Neural cell (in vitro differentiated cells): ENCODE results near the gene UNC13B. TPM values are rescaled to one million over a fixed set of nuclear protein-coding genes. Genes with fewer than 3 reads are reported as not detected.

ENCODE experiments used
- H2AFZ ChIP-seq: fragments of 200-600, 300-800 bp; sonication (generic), shearing (Covaris generic); 2 replicates; pipeline ENCODE4 v1.6.0; 2014; ENCODE audit warnings: low read depth, mild to moderate bottlenecking, antibody characterized with exemption, low read length, moderate library complexity
- H3F3A ChIP-seq: fragments of 200-600 bp; shearing (Covaris generic); 2 replicates; pipeline ENCODE4 v1.6.1; 2016; ENCODE audit warnings: mild to moderate bottlenecking, moderate library complexity, mixed read lengths, antibody characterized with exemption, low read length; ENCODE audit not compliant: insufficient read depth, poor library complexity, severe bottlenecking
- H3K27ac ChIP-seq: fragments of 200-600, 300-800 bp; sonication (generic), shearing (Covaris generic); 2 replicates; pipeline ENCODE4 v1.5.1; 2014; ENCODE audit warnings: mild to moderate bottlenecking, low read length, moderate library complexity
- H3K27me3 ChIP-seq: fragments of 300-800, 200-600 bp; sonication (generic), shearing (Covaris generic); 2 replicates; pipeline ENCODE4 v1.6.0; 2014; ENCODE audit warnings: mild to moderate bottlenecking, low read depth, low read length, moderate library complexity; ENCODE audit not compliant: insufficient read depth
- H3K36me3 ChIP-seq: fragments of 300-800, 200-600 bp; sonication (generic), shearing (Covaris generic); 2 replicates; pipeline ENCODE4 v1.5.1; 2014; ENCODE audit warnings: mild to moderate bottlenecking, antibody characterized with exemption, low read length, moderate library complexity; ENCODE audit not compliant: insufficient read depth
- H3K4me2 ChIP-seq: fragments of 300-800, 200-600 bp; sonication (generic), shearing (Covaris generic); 2 replicates; pipeline ENCODE4 v1.6.0; 2014; ENCODE audit warnings: mild to moderate bottlenecking, low read length
- H3K4me3 ChIP-seq: fragments of 300-800, 200-600 bp; sonication (generic), shearing (Covaris generic); 2 replicates; pipeline ENCODE4 v1.5.1; 2014; ENCODE audit warnings: mild to moderate bottlenecking, low read length, moderate library complexity
- H3K79me2 ChIP-seq: fragments of 200-600 bp; shearing (Covaris generic); replicated peaks from 2 replicates; pipeline ENCODE4 v1.6.0; 2014; ENCODE audit warnings: mild to moderate bottlenecking, low read length, moderate library complexity; ENCODE audit not compliant: insufficient read depth
- H3K9ac ChIP-seq: fragments of 300-800, 200-600 bp; sonication (generic), shearing (Covaris generic); 2 replicates; pipeline ENCODE4 v1.6.1; 2016; ENCODE audit warnings: mild to moderate bottlenecking, low read length, mixed read lengths
- H3K9me2 ChIP-seq: fragments of 200-600 bp; shearing (Covaris generic); 2 replicates; pipeline ENCODE4 v1.6.1; 2016; ENCODE audit warnings: mild to moderate bottlenecking, low read length, mixed read lengths; ENCODE audit not compliant: insufficient read depth
- H3K9me3 ChIP-seq: fragments of 200-600, 300-800 bp; sonication (generic), shearing (Covaris generic); 2 replicates; pipeline ENCODE4 v1.6.1; 2016; ENCODE audit warnings: mild to moderate bottlenecking, mixed run types, low read length, moderate library complexity, mixed read lengths
- H4K20me1 ChIP-seq: fragments of 200-600 bp; shearing (Covaris generic); 2 replicates; pipeline ENCODE4 v1.6.1; 2016; ENCODE audit warnings: mild to moderate bottlenecking, mixed run types; ENCODE audit not compliant: insufficient read depth
- CTCF ChIP-seq: fragments of 450-650 bp; IDR thresholded peaks from 2 replicates; pipeline ENCODE4 v1.5.1; 2014; ENCODE audit warnings: antibody characterized with exemption, mild to moderate bottlenecking, moderate library complexity; ENCODE audit not compliant: poor library complexity, severe bottlenecking
- EP300 ChIP-seq: fragments of 450-650 bp; conservative IDR thresholded peaks from 2 replicates; pipeline ENCODE4 v1.6.1; 2014; ENCODE audit warnings: antibody characterized with exemption, mild to moderate bottlenecking, moderate library complexity; ENCODE audit not compliant: poor library complexity, severe bottlenecking
- EZH2 ChIP-seq: fragments of 200-600, 300-800 bp; shearing (Covaris generic), sonication (generic); IDR thresholded peaks from 2 replicates; pipeline ENCODE4 v1.6.1; 2014; ENCODE audit warnings: antibody characterized with exemption, low read length, borderline replicate concordance, mild to moderate bottlenecking; ENCODE audit not compliant: insufficient read depth, poor library complexity, severe bottlenecking
- MXI1 ChIP-seq: fragments of 450-650 bp; conservative IDR thresholded peaks from 2 replicates; pipeline ENCODE4 v1.6.1; 2014; ENCODE audit warnings: antibody characterized with exemption, mild to moderate bottlenecking; ENCODE audit not compliant: poor library complexity, severe bottlenecking
- POLR2AphosphoS5 ChIP-seq: IDR thresholded peaks from 2 replicates; pipeline ENCODE4 v1.6.1; 2012
- RAD21 ChIP-seq: fragments of 450-650 bp; conservative IDR thresholded peaks from 2 replicates; pipeline ENCODE4 v1.6.1; 2014; ENCODE audit warnings: antibody characterized with exemption, mild to moderate bottlenecking, moderate library complexity
- REST ChIP-seq: IDR thresholded peaks from 2 replicates; pipeline ENCODE4 v1.6.1; 2012; ENCODE audit warnings: borderline replicate concordance
- SMC3 ChIP-seq: fragments of 450-650 bp; conservative IDR thresholded peaks from 2 replicates; pipeline ENCODE4 v1.6.1; 2014; ENCODE audit warnings: antibody characterized with exemption, mild to moderate bottlenecking, moderate library complexity; ENCODE audit not compliant: poor library complexity
- TAF1 ChIP-seq: IDR thresholded peaks from 2 replicates; pipeline ENCODE4 v1.6.1; 2012; ENCODE audit warnings: low read depth
- polyA plus RNA-seq: library from polyadenylated mRNA; depleted of rRNA; stranded (reverse); fragments of >200 nt; gene quantifications from 2 replicates; pipeline ENCODE4 v1.2.3, GENCODE V29; 2014

The UNC13B gene
- polyA plus RNA-seq, 1 donor from 2014 or later, result 37.2 TPM

- H3K79me2 ChIP-seq, result no peaks in the 10 kb centered on the region
- no peaks in the 10 kb centered on the region for H3K9me2 ChIP-seq
- TF ChIP-seq REST (no peak), EP300 (no peak), CTCF (no peak), POLR2AphosphoS5 (no peak), RAD21 (no peak), MXI1 (no peak), SMC3 (no peak), TAF1 (no peak), EZH2 (no peak)
- H3K27ac ChIP-seq, result no peak overlapping the region
- no peaks in the 10 kb centered on the region for H3K9me3 ChIP-seq
- no peaks in the 10 kb centered on the region for H3F3A ChIP-seq
- H4K20me1 ChIP-seq, result no peaks in the 10 kb centered on the region
- no peak overlapping the region for H3K9ac ChIP-seq
- H3K36me3 ChIP-seq, result no peaks in the 10 kb centered on the region
- no peaks in the 10 kb centered on the region for H3K27me3 ChIP-seq
- no peak overlapping the region for H3K4me3 ChIP-seq
- H3K4me2 ChIP-seq, result no peak overlapping the region
- H2AFZ ChIP-seq, result no peak overlapping the region
Observed at GRCh38 chr9:35374436-35374835, 212.6 kb downstream of the UNC13B start.

GRCh38 chr9:35374910-35375309, 213.1 kb downstream of the UNC13B start:
- H3K4me3 ChIP-seq, result no peak overlapping the region
- H3K9me3 ChIP-seq, result no peaks in the 10 kb centered on the region
- TF ChIP-seq RAD21 (no peak), EZH2 (no peak), MXI1 (no peak), REST (no peak)
- H3F3A ChIP-seq, result no peaks in the 10 kb centered on the region
- no peak overlapping the region for H3K9ac ChIP-seq
- H3K27me3 ChIP-seq, result no peaks in the 10 kb centered on the region
- no peaks in the 10 kb centered on the region for H3K36me3 ChIP-seq
- no peaks in the 10 kb centered on the region for H4K20me1 ChIP-seq
- no peaks in the 10 kb centered on the region for H3K9me2 ChIP-seq
- H3K27ac ChIP-seq, result no peak overlapping the region
- H3K79me2 ChIP-seq, result no peaks in the 10 kb centered on the region
- H3K4me2 ChIP-seq, result no peak overlapping the region
- no peak overlapping the region for H2AFZ ChIP-seq
